ENCODE measurements around the gene SDHA. TPM values are rescaled to one million over a fixed set of nuclear protein-coding genes. Genes with fewer than 3 reads are reported as not detected.

Gene SDHA
- total RNA-seq, 1 experiment from 2014 or later = 140 TPM

DNA sequence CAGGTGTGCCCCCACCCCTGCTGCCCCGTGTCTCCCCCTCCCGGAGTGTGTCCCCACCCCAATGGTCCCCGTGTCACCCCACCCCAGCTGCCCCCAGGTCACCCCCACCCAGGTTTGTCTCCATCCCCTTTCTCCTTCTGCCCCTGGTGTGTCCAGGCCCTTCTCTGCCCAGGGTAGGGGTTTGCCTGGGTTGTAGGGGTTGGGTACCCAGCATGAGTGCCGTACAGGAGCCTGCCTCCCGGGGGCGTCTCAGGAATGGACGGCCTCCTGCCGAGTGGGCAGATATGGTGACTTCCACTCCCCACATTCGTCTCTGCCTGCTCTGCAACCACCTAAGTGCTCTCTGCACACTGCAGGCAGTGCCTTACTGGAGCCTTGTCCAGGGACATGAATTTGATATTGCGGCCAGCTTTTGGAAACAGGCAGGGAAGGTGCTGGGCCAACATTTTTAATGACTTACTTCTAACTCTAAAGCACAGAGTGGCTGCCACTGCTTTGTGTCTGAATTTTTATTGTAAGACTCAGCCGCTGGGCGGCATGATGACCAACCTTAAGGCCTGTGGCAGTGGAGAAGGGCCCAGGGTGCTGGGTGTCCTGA is 20.1 kb upstream of the SDHA start:
- ChIA-PET CTCF (no interaction called here), POLR2A (no interaction called here)
- Mint-ChIP-seq H3K27ac (ENCODE audit: unreplicated experiment) (no peak overlapping the region), H3K4me3 (ENCODE audit: unreplicated experiment) (no peak overlapping the region), H3K27me3 (ENCODE audit: insufficient read depth, unreplicated experiment) (no peaks in the 10 kb centered on the region), H3K36me3 (ENCODE audit: insufficient read depth, unreplicated experiment) (peaks cover 10% of the 10 kb centered on the region), H3K9me3 (ENCODE audit: unreplicated experiment) (no peaks in the 10 kb centered on the region), H3K4me1 (ENCODE audit: low read depth, unreplicated experiment) (no peaks in the 10 kb centered on the region)
- TF ChIP-seq, protein P1, sequence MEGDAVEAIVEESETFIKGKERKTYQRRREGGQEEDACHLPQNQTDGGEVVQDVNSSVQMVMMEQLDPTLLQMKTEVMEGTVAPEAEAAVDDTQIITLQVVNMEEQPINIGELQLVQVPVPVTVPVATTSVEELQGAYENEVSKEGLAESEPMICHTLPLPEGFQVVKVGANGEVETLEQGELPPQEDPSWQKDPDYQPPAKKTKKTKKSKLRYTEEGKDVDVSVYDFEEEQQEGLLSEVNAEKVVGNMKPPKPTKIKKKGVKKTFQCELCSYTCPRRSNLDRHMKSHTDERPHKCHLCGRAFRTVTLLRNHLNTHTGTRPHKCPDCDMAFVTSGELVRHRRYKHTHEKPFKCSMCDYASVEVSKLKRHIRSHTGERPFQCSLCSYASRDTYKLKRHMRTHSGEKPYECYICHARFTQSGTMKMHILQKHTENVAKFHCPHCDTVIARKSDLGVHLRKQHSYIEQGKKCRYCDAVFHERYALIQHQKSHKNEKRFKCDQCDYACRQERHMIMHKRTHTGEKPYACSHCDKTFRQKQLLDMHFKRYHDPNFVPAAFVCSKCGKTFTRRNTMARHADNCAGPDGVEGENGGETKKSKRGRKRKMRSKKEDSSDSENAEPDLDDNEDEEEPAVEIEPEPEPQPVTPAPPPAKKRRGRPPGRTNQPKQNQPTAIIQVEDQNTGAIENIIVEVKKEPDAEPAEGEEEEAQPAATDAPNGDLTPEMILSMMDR (IDR thresholded peaks at IDR 0.05; ENCODE audit: insufficient read depth in 1 of 2, low read depth in 1 of 2, low read length in 1 of 2, severe bottlenecking in 1 of 2, unreplicated experiment in 1 of 2) = no peak
- intact Hi-C loops (cut with micrococcal nuclease; ENCODE audit: unreplicated experiment) = no loop called here
- no peak overlapping the region for H3K4me3 ChIP-seq (ENCODE audit: low read depth, low read length)
- no TSS peak for BruUV-seq (replicated peaks)
- no peak for DNase-seq
- H3K9me3 ChIP-seq = no peaks in the 10 kb centered on the region
- H3K4me1 ChIP-seq = no peaks in the 10 kb centered on the region
- H3K27me3 ChIP-seq (replicated peaks; ENCODE audit: control insufficient read depth, insufficient read depth, low read length) = no peaks in the 10 kb centered on the region
- H3K36me3 ChIP-seq (ENCODE audit: control insufficient read depth, insufficient read depth, low read length) = no peaks in the 10 kb centered on the region

DNA sequence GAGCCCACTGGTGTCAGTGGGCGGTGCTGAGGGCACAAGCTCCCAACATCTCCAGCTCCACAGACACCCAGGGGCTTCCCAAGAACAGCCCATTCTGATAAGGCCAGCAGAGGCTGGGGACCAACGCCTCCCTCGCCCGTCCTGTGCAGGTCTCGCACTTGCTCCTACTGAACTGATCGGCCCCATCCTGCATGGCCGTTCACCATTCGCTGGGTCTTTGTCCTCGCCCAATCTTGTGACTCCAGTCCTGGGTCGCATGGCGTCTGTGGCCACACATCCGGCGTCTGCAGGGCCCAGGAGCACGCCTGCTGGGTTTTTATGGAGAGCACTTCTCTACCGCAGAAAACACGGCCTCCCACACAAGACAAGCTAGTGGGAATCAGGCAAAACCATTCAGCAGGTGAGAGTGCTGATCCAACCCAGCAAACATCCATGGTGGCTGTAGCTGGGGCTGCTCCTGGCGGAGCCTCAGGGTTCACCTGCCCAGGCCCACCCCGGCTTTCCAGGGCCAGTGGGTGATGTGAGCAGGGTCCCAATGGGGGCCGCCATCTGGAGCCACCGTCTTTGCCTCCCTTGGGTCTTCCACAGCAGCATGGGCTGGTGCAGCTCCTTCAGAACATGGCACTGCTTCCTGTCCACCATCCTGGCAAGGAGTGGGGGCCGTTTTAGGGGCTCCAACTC is 19.5 kb upstream of the SDHA start:
- Histone ChIP-seq H3K9me3 (no peaks in the 10 kb centered on the region), H3K27me3 (replicated peaks; ENCODE audit: control insufficient read depth, insufficient read depth, low read length) (no peaks in the 10 kb centered on the region), H3K4me3 (ENCODE audit: low read depth, low read length) (no peak overlapping the region), H3K36me3 (ENCODE audit: control insufficient read depth, insufficient read depth, low read length) (no peaks in the 10 kb centered on the region), H3K4me1 (no peaks in the 10 kb centered on the region)
- no peaks in the 10 kb centered on the region for H3K27me3 Mint-ChIP-seq (ENCODE audit: insufficient read depth, unreplicated experiment)
- H3K4me1 Mint-ChIP-seq (ENCODE audit: low read depth, unreplicated experiment) = no peaks in the 10 kb centered on the region
- intact Hi-C loops (cut with micrococcal nuclease; ENCODE audit: unreplicated experiment) = no loop called here
- CTCF ChIA-PET = no interaction called here
- no peak overlapping the region for H3K4me3 Mint-ChIP-seq (ENCODE audit: unreplicated experiment)
- no TSS peak for BruUV-seq (replicated peaks)
- TF ChIP-seq, protein P1 (IDR thresholded peaks at IDR 0.05; ENCODE audit: insufficient read depth in 1 of 2, low read depth in 1 of 2, low read length in 1 of 2, severe bottlenecking in 1 of 2, unreplicated experiment in 1 of 2) = no peak
- H3K36me3 Mint-ChIP-seq (ENCODE audit: insufficient read depth, unreplicated experiment) = peaks cover 10% of the 10 kb centered on the region
- POLR2A ChIA-PET = interaction anchor here (0.6 kb wide), 1 partner anchor 72 kb away, joined by 10 read pairs; no protein-coding TSS in a partner anchor
- no peak overlapping the region for H3K27ac Mint-ChIP-seq (ENCODE audit: unreplicated experiment)
- H3K9me3 Mint-ChIP-seq (ENCODE audit: unreplicated experiment) = no peaks in the 10 kb centered on the region
- no peak for DNase-seq

DNA sequence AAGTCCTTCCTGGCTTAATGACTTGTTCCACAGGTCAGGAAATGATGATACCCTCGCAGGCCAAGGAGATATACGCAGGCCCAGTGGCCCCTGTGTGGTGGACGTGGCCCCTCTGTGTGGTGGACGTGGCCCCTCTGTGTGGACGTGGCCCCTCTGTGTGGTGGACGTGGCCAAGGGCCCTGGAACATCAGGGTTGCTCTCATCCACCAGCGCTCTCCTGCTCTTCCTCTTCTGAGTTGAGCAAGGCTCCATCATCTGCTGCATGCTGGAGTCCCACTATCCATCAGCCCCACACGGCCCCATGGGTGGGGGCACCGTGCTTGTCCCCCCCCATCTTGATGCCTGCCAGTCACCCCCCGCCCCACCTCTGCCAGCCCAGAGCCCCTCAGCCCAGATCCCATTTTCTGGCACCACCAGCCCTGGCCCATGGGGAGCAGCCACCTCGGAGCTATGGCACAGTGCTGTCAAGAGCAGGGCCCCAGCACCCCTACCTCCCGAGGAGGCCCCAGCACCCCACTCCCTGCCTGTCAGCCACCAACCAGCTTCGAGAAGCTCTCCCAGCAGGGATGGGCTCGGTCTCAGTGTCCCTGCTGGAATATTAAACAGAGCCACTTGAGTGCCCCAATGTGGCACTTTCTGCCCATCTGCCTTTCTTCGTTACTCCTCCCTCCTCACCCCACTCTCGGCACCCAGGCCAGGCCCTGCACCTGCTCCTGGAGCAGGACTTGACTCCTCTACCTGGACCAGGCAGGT is 18.7 kb upstream of the SDHA start:
- no peaks in the 10 kb centered on the region for H3K27me3 ChIP-seq (replicated peaks; ENCODE audit: control insufficient read depth, insufficient read depth, low read length)
- ChIA-PET CTCF (no interaction called here), POLR2A (no interaction called here)
- TF ChIP-seq, protein P1 (IDR thresholded peaks at IDR 0.05; ENCODE audit: insufficient read depth in 1 of 2, low read depth in 1 of 2, low read length in 1 of 2, severe bottlenecking in 1 of 2, unreplicated experiment in 1 of 2) = no peak
- H3K36me3 ChIP-seq (ENCODE audit: control insufficient read depth, insufficient read depth, low read length) = no peaks in the 10 kb centered on the region
- BruUV-seq (replicated peaks) = no TSS peak
- Mint-ChIP-seq H3K36me3 (ENCODE audit: insufficient read depth, unreplicated experiment) (peaks cover 11% of the 10 kb centered on the region), H3K9me3 (ENCODE audit: unreplicated experiment) (no peaks in the 10 kb centered on the region), H3K27ac (ENCODE audit: unreplicated experiment) (no peak overlapping the region), H3K27me3 (ENCODE audit: insufficient read depth, unreplicated experiment) (no peaks in the 10 kb centered on the region), H3K4me1 (ENCODE audit: low read depth, unreplicated experiment) (no peaks in the 10 kb centered on the region), H3K4me3 (ENCODE audit: unreplicated experiment) (no peak overlapping the region)
- intact Hi-C loops (cut with micrococcal nuclease; ENCODE audit: unreplicated experiment) = no loop called here
- DNase-seq = no peak
- H3K4me3 ChIP-seq (ENCODE audit: low read depth, low read length) = no peak overlapping the region
- no peaks in the 10 kb centered on the region for H3K9me3 ChIP-seq
- no peaks in the 10 kb centered on the region for H3K4me1 ChIP-seq

Measured in Caco-2 (cell line).